Measurements from ENCODE around the gene DDIAS. TPM values are rescaled to one million over a fixed set of nuclear protein-coding genes. Genes with fewer than 3 reads are reported as not detected.

Gene DDIAS
- total RNA-seq (2022; extraction: Qiagen RNA extraction): 14.1 to 19.0 TPM (median 16.3 TPM) in 5 replicates

GRCh38 chr11:82901165-82901921 lies at the start of gene DDIAS:
Gene DDIAS (plus strand): TSS chr11:82901736. CDS start chr11:82914739, 13,003 bp downstream.

GRCh38 chr11:82900277-82901164 lies 1.0 kb upstream of the DDIAS start, which contains the start of gene PRCP:
Gene PRCP (minus strand): TSS chr11:82900430. CDS start chr11:82900402, 28 bp downstream.

Other genes starting within 250 kb of the DDIAS start
- gene FAM181B, start 167.9 kb upstream of the DDIAS start, total RNA-seq (2022; extraction: Qiagen RNA extraction): 0.03 to 0.05 TPM (median 0.05 TPM) in 5 replicates
- 41.2 to 53.4 TPM (median 45.5 TPM) in 5 replicates for gene PRCP, start 1.3 kb upstream of the DDIAS start, total RNA-seq (2022; extraction: Qiagen RNA extraction)
- 5.9 to 7.9 TPM (median 6.2 TPM) in 5 replicates for gene RAB30, start 170.2 kb downstream of the DDIAS start, total RNA-seq (2022; extraction: Qiagen RNA extraction)

Data from A549 treated with dexamethasone at 1 μM for 4 hours (cell line).